ENCODE data around the gene PSMB3.

Gene PSMB3

DNA sequence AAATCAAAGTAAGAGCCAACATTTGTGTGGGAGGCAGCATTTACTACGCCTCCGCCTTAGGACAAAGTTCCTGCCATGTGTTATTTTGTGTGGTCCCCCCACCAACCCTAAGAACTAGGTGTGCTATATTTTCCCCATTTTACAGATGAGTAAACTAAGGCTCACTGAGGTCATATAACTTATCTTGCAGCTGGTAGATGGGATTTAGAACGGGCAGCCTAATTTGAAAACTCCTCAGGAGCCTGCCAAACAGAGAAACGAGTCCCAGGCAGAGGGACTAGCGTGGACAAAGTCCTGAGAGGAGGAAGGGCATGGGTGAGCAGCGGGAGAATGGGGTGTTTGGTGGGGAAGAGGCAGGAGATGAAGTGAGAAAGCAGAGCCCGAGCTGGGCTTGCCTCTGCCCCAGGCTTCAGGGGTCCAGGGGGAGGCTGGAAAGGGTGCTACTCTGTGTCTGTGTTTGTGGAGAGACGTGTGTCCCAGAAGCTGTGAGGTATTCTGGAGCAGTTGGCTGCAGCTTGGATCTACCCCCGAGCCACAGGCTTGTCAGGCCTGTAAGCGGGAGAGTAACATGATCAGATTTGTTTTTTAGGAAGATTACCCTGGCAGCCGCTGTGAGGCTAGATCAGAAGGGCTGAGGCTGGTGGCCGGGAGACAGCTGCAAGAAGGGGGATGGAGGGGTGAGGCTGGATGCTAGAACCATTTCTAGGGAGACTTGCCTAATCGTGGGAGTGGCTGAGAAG is 42.5 kb upstream of the PSMB3 start:
- Histone ChIP-seq H3K36me3 (ENCODE audit: control insufficient read depth, insufficient read depth, low read length) (peaks cover 37% of the 10 kb centered on the region), H3K4me3 (replicated peaks; ENCODE audit: low read depth, low read length) (no peak overlapping the region), H3K27me3 (replicated peaks; ENCODE audit: control insufficient read depth, insufficient read depth, low read length) (no peaks in the 10 kb centered on the region)
- TF ChIP-seq, protein P1, sequence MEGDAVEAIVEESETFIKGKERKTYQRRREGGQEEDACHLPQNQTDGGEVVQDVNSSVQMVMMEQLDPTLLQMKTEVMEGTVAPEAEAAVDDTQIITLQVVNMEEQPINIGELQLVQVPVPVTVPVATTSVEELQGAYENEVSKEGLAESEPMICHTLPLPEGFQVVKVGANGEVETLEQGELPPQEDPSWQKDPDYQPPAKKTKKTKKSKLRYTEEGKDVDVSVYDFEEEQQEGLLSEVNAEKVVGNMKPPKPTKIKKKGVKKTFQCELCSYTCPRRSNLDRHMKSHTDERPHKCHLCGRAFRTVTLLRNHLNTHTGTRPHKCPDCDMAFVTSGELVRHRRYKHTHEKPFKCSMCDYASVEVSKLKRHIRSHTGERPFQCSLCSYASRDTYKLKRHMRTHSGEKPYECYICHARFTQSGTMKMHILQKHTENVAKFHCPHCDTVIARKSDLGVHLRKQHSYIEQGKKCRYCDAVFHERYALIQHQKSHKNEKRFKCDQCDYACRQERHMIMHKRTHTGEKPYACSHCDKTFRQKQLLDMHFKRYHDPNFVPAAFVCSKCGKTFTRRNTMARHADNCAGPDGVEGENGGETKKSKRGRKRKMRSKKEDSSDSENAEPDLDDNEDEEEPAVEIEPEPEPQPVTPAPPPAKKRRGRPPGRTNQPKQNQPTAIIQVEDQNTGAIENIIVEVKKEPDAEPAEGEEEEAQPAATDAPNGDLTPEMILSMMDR (IDR thresholded peaks at IDR 0.05; ENCODE audit: insufficient read depth, low read length, poor library complexity, severe bottlenecking) = no peak
- no peak for DNase-seq (ENCODE audit: extremely low read depth, insufficient read length)

DNA sequence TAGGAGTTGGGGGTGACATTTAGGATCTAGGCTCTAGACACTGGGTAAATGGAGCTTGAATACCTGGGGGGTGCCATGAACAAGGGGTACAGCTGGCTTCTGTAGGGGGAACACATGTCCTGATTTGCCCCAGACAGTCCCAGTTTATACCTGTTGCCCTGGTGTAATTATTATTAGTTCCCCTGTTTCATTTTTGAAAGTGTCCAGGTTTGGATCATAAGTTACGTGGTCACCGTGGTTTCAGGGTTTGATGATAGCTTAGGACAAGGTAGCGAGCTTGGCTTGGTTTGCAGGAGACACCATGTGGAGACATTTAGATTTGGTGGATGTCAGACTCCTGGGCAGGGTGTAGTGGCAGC is 42.0 kb upstream of the PSMB3 start:
- H3K36me3 ChIP-seq (ENCODE audit: control insufficient read depth, insufficient read depth, low read length) = peaks cover 42% of the 10 kb centered on the region
- TF ChIP-seq, protein P1 (IDR thresholded peaks at IDR 0.05; ENCODE audit: insufficient read depth, low read length, poor library complexity, severe bottlenecking) = no peak

DNA sequence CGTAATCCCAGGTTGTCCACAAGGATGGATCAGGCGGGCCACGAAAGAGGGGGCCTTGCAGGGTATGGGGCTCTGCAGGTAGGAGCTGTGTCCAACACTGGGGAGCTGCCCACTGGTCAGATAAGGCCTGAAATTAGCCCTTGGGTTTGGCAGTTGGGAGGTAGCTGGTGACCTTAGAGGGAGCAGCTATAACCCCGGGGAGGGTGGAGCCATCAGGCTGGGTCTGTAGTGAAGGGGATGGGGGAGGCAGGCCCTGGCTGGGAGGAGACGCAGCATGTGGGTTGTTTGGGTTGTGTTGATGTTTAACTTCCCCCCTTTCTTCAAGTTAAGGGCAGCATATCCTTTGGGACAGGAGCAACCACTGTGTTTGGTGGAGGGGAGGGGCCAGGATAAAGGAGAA is 41.6 kb upstream of the PSMB3 start:
- no peak overlapping the region for H3K4me3 ChIP-seq (replicated peaks; ENCODE audit: low read depth, low read length)
- H3K36me3 ChIP-seq (ENCODE audit: control insufficient read depth, insufficient read depth, low read length) = peaks cover 45% of the 10 kb centered on the region
- no peaks in the 10 kb centered on the region for H3K27me3 ChIP-seq (replicated peaks; ENCODE audit: control insufficient read depth, insufficient read depth, low read length)
- TF ChIP-seq, protein P1 (IDR thresholded peaks at IDR 0.05; ENCODE audit: insufficient read depth, low read length, poor library complexity, severe bottlenecking) = no peak
- no peak for DNase-seq (ENCODE audit: extremely low read depth, insufficient read length)

More for the DNA sequence above, 42.0 kb upstream of the PSMB3 start:
- Histone ChIP-seq H3K27me3 (replicated peaks; ENCODE audit: control insufficient read depth, insufficient read depth, low read length) (no peaks in the 10 kb centered on the region), H3K4me3 (replicated peaks; ENCODE audit: low read depth, low read length) (no peak overlapping the region)
- DNase-seq (ENCODE audit: extremely low read depth, insufficient read length) = no peak

DNA sequence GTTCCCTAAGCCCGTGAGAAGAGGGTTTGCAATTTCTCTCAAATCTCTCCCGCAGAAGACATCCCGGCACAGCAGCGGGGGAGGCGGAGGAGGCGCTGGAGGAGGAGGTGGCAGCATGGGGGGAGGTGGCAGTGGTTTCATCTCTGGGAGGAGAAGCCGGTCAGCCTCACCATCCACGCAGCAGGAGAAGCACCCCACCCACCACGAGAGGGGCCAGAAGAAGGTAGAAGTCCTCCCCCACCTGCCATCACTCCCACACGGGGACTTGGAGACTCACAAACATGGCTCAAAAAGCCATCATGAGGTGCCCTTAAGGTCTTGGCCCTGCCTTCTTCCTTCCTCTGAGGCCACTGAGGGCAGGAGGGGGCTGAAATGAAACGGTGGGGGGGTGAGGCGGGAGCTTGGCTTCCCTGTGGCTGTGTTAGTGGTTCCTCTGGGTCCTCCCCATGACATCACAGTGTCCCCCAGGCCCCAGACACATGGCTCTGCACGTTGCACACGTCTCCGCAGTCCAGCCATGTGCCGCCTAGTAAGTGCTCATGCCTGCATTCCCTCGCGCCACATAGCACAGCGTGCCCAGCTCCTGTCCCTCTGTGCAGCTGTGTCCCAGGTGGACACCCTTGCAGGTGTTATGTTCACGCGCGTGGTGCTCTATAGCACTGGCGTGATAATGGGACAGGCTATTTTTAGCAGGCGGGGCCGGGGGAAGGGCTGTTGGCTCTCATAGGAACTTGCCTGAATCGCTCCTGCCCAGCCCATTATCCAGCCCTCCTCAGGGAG is 40.6 kb upstream of the PSMB3 start:
- no peak overlapping the region for H3K4me3 ChIP-seq (replicated peaks; ENCODE audit: low read depth, low read length)
- H3K27me3 ChIP-seq (replicated peaks; ENCODE audit: control insufficient read depth, insufficient read depth, low read length) = no peaks in the 10 kb centered on the region
- TF ChIP-seq, protein P1 (IDR thresholded peaks at IDR 0.05; ENCODE audit: insufficient read depth, low read length, poor library complexity, severe bottlenecking) = no peak
- DNase-seq (ENCODE audit: extremely low read depth, insufficient read length) = no peak
- peaks cover 52% of the 10 kb centered on the region for H3K36me3 ChIP-seq (ENCODE audit: control insufficient read depth, insufficient read depth, low read length)

DNA sequence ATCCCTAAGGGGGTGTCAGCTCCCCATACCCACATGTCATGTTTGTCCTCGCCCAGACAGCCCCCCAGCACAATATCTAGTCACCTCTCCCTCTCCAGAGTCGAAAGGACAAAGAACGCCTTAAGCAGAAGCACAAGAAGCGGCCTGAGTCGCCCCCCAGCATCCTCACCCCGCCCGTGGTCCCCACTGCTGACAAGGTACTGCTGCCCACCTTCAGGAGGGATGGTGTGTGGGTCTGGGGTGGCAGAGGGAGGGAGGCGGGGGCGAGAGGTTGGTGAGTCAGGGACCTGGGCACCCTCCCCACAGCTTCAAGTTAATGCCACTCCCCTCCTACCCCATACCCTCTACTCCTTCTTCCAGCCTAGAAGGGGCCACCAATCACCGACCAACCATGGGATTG is 39.9 kb upstream of the PSMB3 start:
- H3K4me3 ChIP-seq (replicated peaks; ENCODE audit: low read depth, low read length) = no peak overlapping the region
- DNase-seq (ENCODE audit: extremely low read depth, insufficient read length) = no peak
- TF ChIP-seq, protein P1 (IDR thresholded peaks at IDR 0.05; ENCODE audit: insufficient read depth, low read length, poor library complexity, severe bottlenecking) = no peak
- no peaks in the 10 kb centered on the region for H3K27me3 ChIP-seq (replicated peaks; ENCODE audit: control insufficient read depth, insufficient read depth, low read length)
- H3K36me3 ChIP-seq (ENCODE audit: control insufficient read depth, insufficient read depth, low read length) = peaks cover 58% of the 10 kb centered on the region

Measured in GM06990 (cell line).